HL-60 (cell line): Measurements from ENCODE around the gene DLL4.

Source experiments
- DNase-seq, 2 experiments: peaks; one replicate each; pipeline ENCODE4 v3.0.0-alpha.2; 2010 to 2020; ENCODE audit warnings: low read depth in 1 of 2, low spot score in 1 of 2
- H3K27ac ChIP-seq: fragments of 250-450 bp; sonication (Bioruptor Pico); replicated peaks from 2 replicates; pipeline ENCODE4 v1.5.1; 2020; ENCODE audit warnings: mild to moderate bottlenecking, moderate library complexity
- H3K27me3 ChIP-seq: fragments of 250-450 bp; sonication (Bioruptor Pico); 2 replicates; pipeline ENCODE4 v1.5.1; 2021; ENCODE audit warnings: mild to moderate bottlenecking, moderate library complexity; ENCODE audit not compliant: insufficient read depth, poor library complexity, severe bottlenecking
- H3K4me3 ChIP-seq: replicated peaks from 2 replicates; pipeline ENCODE4 v1.5.1; 2011; ENCODE audit warnings: mild to moderate bottlenecking, control low read depth, low read length; ENCODE audit not compliant: insufficient read depth
- GABPA ChIP-seq: IDR thresholded peaks from 2 replicates; pipeline ENCODE4 v1.6.1; 2012; ENCODE audit warnings: low read depth
- POLR2AphosphoS5 ChIP-seq: IDR thresholded peaks from 2 replicates; pipeline ENCODE4 v1.6.1; 2012; ENCODE audit warnings: low read depth
- SPI1 ChIP-seq: IDR thresholded peaks from 2 replicates; pipeline ENCODE4 v1.6.1; 2012; ENCODE audit warnings: low read depth, mild to moderate bottlenecking, borderline replicate concordance
- TF ChIP-seq, protein P1 (sequence below): IDR thresholded peaks from 2 replicates; pipeline ENCODE4 v1.6.1; 2012; ENCODE audit warnings: low read depth; ENCODE audit not compliant: insufficient replicate concordance
- TF ChIP-seq, protein P2 (sequence below): IDR thresholded peaks from one replicate; pipeline ENCODE4 v1.5.1; 2011; ENCODE audit warnings: low read length, control low read depth, inconsistent platforms; ENCODE audit not compliant: insufficient read depth

The DLL4 gene

GRCh38 chr15:40982855-40983254, 53.7 kb downstream of the DLL4 start:
- no peak overlapping the region for H3K27ac ChIP-seq
- no peak overlapping the region for H3K4me3 ChIP-seq
- no peaks in the 10 kb centered on the region for H3K27me3 ChIP-seq
- no peak for DNase-seq
- TF ChIP-seq GABPA: no peak
- TF ChIP-seq, protein P1, sequence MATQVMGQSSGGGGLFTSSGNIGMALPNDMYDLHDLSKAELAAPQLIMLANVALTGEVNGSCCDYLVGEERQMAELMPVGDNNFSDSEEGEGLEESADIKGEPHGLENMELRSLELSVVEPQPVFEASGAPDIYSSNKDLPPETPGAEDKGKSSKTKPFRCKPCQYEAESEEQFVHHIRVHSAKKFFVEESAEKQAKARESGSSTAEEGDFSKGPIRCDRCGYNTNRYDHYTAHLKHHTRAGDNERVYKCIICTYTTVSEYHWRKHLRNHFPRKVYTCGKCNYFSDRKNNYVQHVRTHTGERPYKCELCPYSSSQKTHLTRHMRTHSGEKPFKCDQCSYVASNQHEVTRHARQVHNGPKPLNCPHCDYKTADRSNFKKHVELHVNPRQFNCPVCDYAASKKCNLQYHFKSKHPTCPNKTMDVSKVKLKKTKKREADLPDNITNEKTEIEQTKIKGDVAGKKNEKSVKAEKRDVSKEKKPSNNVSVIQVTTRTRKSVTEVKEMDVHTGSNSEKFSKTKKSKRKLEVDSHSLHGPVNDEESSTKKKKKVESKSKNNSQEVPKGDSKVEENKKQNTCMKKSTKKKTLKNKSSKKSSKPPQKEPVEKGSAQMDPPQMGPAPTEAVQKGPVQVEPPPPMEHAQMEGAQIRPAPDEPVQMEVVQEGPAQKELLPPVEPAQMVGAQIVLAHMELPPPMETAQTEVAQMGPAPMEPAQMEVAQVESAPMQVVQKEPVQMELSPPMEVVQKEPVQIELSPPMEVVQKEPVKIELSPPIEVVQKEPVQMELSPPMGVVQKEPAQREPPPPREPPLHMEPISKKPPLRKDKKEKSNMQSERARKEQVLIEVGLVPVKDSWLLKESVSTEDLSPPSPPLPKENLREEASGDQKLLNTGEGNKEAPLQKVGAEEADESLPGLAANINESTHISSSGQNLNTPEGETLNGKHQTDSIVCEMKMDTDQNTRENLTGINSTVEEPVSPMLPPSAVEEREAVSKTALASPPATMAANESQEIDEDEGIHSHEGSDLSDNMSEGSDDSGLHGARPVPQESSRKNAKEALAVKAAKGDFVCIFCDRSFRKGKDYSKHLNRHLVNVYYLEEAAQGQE: no peak
- TF ChIP-seq POLR2AphosphoS5: no peak

- Histone ChIP-seq H3K27ac (no peak overlapping the region), H3K4me3 (no peak overlapping the region), H3K27me3 (no peaks in the 10 kb centered on the region)
- TF ChIP-seq, protein P1: no peak
- TF ChIP-seq SPI1 (no peak), GABPA (no peak), POLR2AphosphoS5 (no peak)
- TF ChIP-seq, protein P2, sequence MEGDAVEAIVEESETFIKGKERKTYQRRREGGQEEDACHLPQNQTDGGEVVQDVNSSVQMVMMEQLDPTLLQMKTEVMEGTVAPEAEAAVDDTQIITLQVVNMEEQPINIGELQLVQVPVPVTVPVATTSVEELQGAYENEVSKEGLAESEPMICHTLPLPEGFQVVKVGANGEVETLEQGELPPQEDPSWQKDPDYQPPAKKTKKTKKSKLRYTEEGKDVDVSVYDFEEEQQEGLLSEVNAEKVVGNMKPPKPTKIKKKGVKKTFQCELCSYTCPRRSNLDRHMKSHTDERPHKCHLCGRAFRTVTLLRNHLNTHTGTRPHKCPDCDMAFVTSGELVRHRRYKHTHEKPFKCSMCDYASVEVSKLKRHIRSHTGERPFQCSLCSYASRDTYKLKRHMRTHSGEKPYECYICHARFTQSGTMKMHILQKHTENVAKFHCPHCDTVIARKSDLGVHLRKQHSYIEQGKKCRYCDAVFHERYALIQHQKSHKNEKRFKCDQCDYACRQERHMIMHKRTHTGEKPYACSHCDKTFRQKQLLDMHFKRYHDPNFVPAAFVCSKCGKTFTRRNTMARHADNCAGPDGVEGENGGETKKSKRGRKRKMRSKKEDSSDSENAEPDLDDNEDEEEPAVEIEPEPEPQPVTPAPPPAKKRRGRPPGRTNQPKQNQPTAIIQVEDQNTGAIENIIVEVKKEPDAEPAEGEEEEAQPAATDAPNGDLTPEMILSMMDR: no peak
- DNase-seq: no peak
Measured at GRCh38 chr15:40984406-40984805, 55.3 kb downstream of the DLL4 start.

- no peak overlapping the region for H3K27ac ChIP-seq
- TF ChIP-seq, protein P2: no peak
- TF ChIP-seq, protein P1: no peak
- TF ChIP-seq GABPA (no peak), POLR2AphosphoS5 (no peak), SPI1 (no peak)
- DNase-seq: no peak
- no peak overlapping the region for H3K4me3 ChIP-seq
- no peaks in the 10 kb centered on the region for H3K27me3 ChIP-seq
Measured at GRCh38 chr15:40984964-40985363, 55.8 kb downstream of the DLL4 start.
